HepG2 (cell line): ENCODE data around the gene PTGIS. TPM values are rescaled to one million over a fixed set of nuclear protein-coding genes. Genes with fewer than 3 reads are reported as not detected.
A peak's percentile ranks its signal among the peaks of the same experiment; 100 is the strongest.

ENCODE experiments used
- ATAD3A ChIP-seq: sonication (generic); formaldehyde crosslinking; IDR thresholded peaks from 2 replicates; pipeline ENCODE4 v1.4.0; 2020; ENCODE audit warnings: missing genetic modification reagents
- CBX5 ChIP-seq: sonication (generic); formaldehyde crosslinking; IDR thresholded peaks from 2 replicates; pipeline ENCODE4 v1.4.0; 2020; ENCODE audit warnings: missing genetic modification reagents, borderline replicate concordance
- CREM ChIP-seq, 2 experiments: sonication (generic) in 1 of 2; formaldehyde crosslinking in 1 of 2; IDR thresholded peaks; 2 replicates each; pipeline versions ENCODE4 v1.4.0 to v1.6.1; 2016 to 2020; ENCODE audit warnings: antibody characterized with exemption in 1 of 2, mild to moderate bottlenecking in 1 of 2, missing genetic modification reagents in 1 of 2
- HCFC1 ChIP-seq: fragments of 150-350 bp; IDR thresholded peaks from 2 replicates; pipeline ENCODE4 v1.6.1; 2014; ENCODE audit warnings: low read depth, low read length
- NFYB ChIP-seq: sonication (generic); formaldehyde crosslinking; IDR thresholded peaks from 2 replicates; pipeline ENCODE4 v1.4.0; 2020; ENCODE audit warnings: missing genetic modification reagents
- NFYC ChIP-seq: IDR thresholded peaks from 2 replicates; pipeline ENCODE4 v1.6.1; 2016; ENCODE audit warnings: missing genetic modification reagents, missing compliant biosample characterization
- PHF5A ChIP-seq: IDR thresholded peaks from one replicate; pipeline ENCODE4 v1.6.1; 2018; ENCODE audit warnings: low read depth, missing genetic modification reagents; ENCODE audit not compliant: unreplicated experiment
- SNAPC2 ChIP-seq: sonication (generic); formaldehyde crosslinking; IDR thresholded peaks from 2 replicates; pipeline ENCODE4 v1.8.1; 2022; ENCODE audit warnings: mild to moderate bottlenecking, missing genetic modification reagents
- SUZ12 ChIP-seq: fragments of 150-350 bp; IDR thresholded peaks from 2 replicates; pipeline ENCODE4 v1.6.1; 2014; ENCODE audit warnings: low read depth, low read length
- THAP11 ChIP-seq: IDR thresholded peaks from 2 replicates; pipeline ENCODE4 v1.6.1; 2016; ENCODE audit warnings: missing biosample characterization, missing genetic modification reagents
- THAP8 ChIP-seq: sonication (generic); formaldehyde crosslinking; IDR thresholded peaks from 2 replicates; pipeline ENCODE4 v1.5.1; 2020; ENCODE audit warnings: missing genetic modification reagents, mild to moderate bottlenecking, borderline replicate concordance
- XRCC5 ChIP-seq: fragments of 200-400 bp; formaldehyde crosslinking; optimal IDR thresholded peaks from 2 replicates; pipeline ENCODE3; 2017; ENCODE audit warnings: mild to moderate bottlenecking, low read length
- ZFP90 ChIP-seq: sonication (generic); formaldehyde crosslinking; IDR thresholded peaks from 2 replicates; pipeline ENCODE4 v1.8.0; 2022; ENCODE audit warnings: missing genetic modification reagents, mild to moderate bottlenecking, inconsistent platforms, borderline replicate concordance
- ZNF704 ChIP-seq: sonication (generic); formaldehyde crosslinking; IDR thresholded peaks from 2 replicates; pipeline ENCODE4 v1.8.1; 2023; ENCODE audit warnings: mild to moderate bottlenecking, inconsistent platforms, moderate library complexity, missing genetic modification reagents, borderline replicate concordance
- ZNF775 ChIP-seq: sonication (generic); formaldehyde crosslinking; IDR thresholded peaks from 2 replicates; pipeline ENCODE4 v1.4.0; 2020; ENCODE audit warnings: missing genetic modification reagents, mild to moderate bottlenecking, moderate library complexity, borderline replicate concordance
- polyA plus RNA-seq, 8 experiments: library from polyadenylated mRNA; depleted of rRNA in 3 of 8; stranded (reverse) in 7 of 8; unstranded in 1 of 8; fragments of >200 nt; fragmentation: Illumina TruSeq in 4 of 8; extraction: Trizol in 4 of 8; gene quantifications; 2 replicates each; pipeline versions ENCODE4 v1.2.1 to v1.2.3, GENCODE V29; 2011 to 2016; ENCODE audit warnings: low read depth in 4 of 8, missing spikeins in 1 of 8, mixed read lengths in 1 of 8; ENCODE audit not compliant: insufficient read depth in 1 of 8
- total RNA-seq, 5 experiments: library from RNA; depleted of rRNA; stranded (reverse); fragments of >200 nt; fragmentation: Illumina TruSeq; extraction: Trizol; gene quantifications; 2 replicates each; pipeline ENCODE4 v1.2.3, GENCODE V29; 2016; ENCODE audit warnings: low read depth in 1 of 5

PTGIS gene
- total and polyA plus RNA-seq, 2 of the 13 experiments (the other 11 are each of a cell fraction or from before 2014, with no cell fraction given) = not detected

- TF ChIP-seq THAP8 (no peak), ZNF775 (no peak), XRCC5 (no peak), CBX5 (CRISPR knock-in tag) (peak; percentile 41; the same call in 1 of the 2 replicates), ZFP90 (CRISPR knock-in tag) (no peak), ZNF704 (CRISPR knock-in tag) (no peak), SUZ12 (0 out of 2 replicates have a peak, but pooled peaks have one; percentile 25), NFYC (CRISPR knock-in tag) (peak; percentile 79), PHF5A (CRISPR knock-in tag) (no peak), CREM (IDR thresholded peaks at IDR 0.05) (0 out of 2 replicates have a peak, but pooled peaks have one; percentile 28), CREM (CRISPR knock-in tag; IDR thresholded peaks at IDR 0.05) (no peak), ATAD3A (CRISPR knock-in tag) (0 out of 2 replicates have a peak, but pooled peaks have one; percentile 48), HCFC1 (peak; percentile 55; the same call in 1 of the 2 replicates), NFYB (CRISPR knock-in tag) (peak; percentile 73), SNAPC2 (CRISPR knock-in tag) (no peak), THAP11 (peak; percentile 96)
Measured at GRCh38 chr20:49501917-49502316, 66.0 kb downstream of the PTGIS start (continued).
